ENCODE results near the gene GUCY1A1. TPM values are rescaled to one million over a fixed set of nuclear protein-coding genes. Genes with fewer than 3 reads are reported as not detected.

The GUCY1A1 gene
- total RNA-seq, 1 donor from 2014 or later = 1.0 TPM

- H3K27me3 ChIP-seq (ENCODE audit: insufficient read depth, low read length) = no peaks in the 10 kb centered on the region
- H3K9ac ChIP-seq (ENCODE audit: low read length) = no peak overlapping the region
- Mint-ChIP-seq H3K4me1 (ENCODE audit: low read depth, unreplicated experiment) (no peaks in the 10 kb centered on the region), H3K27ac (ENCODE audit: unreplicated experiment) (no peak overlapping the region), H3K36me3 (ENCODE audit: low read depth, unreplicated experiment) (no peaks in the 10 kb centered on the region), H3K9me3 (ENCODE audit: unreplicated experiment) (no peaks in the 10 kb centered on the region), H3K4me3 (ENCODE audit: unreplicated experiment) (no peak overlapping the region), H3K27me3 (ENCODE audit: low read depth, unreplicated experiment) (no peaks in the 10 kb centered on the region)
- FAIRE-seq = no peak
- H4K20me1 ChIP-seq (ENCODE audit: insufficient read depth, low read length) = no peaks in the 10 kb centered on the region
- no peaks in the 10 kb centered on the region for H3K9me3 ChIP-seq (ENCODE audit: insufficient read depth, low read depth, low read length)
- no peaks in the 10 kb centered on the region for H3K79me2 ChIP-seq (ENCODE audit: insufficient read depth, low read length)
- no peak for TF ChIP-seq CTCF (IDR thresholded peaks at IDR 0.05; ENCODE audit: insufficient read depth, low read depth, low read length)
- no peak for TF ChIP-seq EZH2 (IDR thresholded peaks at IDR 0.05; ENCODE audit: insufficient read depth, low read length)
- no peaks in the 10 kb centered on the region for H3K36me3 ChIP-seq (ENCODE audit: insufficient read depth, low read length)
- H3K4me3 ChIP-seq (ENCODE audit: insufficient read depth, low read depth, low read length) = no peak overlapping the region
- no peak overlapping the region for H3K4me2 ChIP-seq (ENCODE audit: low read length)
- no peaks in the 10 kb centered on the region for H3K4me1 ChIP-seq (ENCODE audit: insufficient read depth, low read length)
- no peak overlapping the region for H2AFZ ChIP-seq (ENCODE audit: low read depth, low read length)
- DNase-seq (ENCODE audit: low read depth) = no peak
- H3K27ac ChIP-seq (ENCODE audit: low read depth, low read length) = no peak overlapping the region
Measured at GRCh38 chr4:155774033-155774432, 107.4 kb downstream of the GUCY1A1 start.

- no peak overlapping the region for H3K4me2 ChIP-seq (ENCODE audit: low read length)
- H3K9me3 ChIP-seq (ENCODE audit: insufficient read depth, low read depth, low read length) = no peaks in the 10 kb centered on the region
- H3K79me2 ChIP-seq (ENCODE audit: insufficient read depth, low read length) = no peaks in the 10 kb centered on the region
- no peaks in the 10 kb centered on the region for H3K36me3 Mint-ChIP-seq (ENCODE audit: low read depth, unreplicated experiment)
- no peaks in the 10 kb centered on the region for H4K20me1 ChIP-seq (ENCODE audit: insufficient read depth, low read length)
- peaks cover 1% of the 10 kb centered on the region for H3K4me1 Mint-ChIP-seq (ENCODE audit: low read depth, unreplicated experiment)
- H2AFZ ChIP-seq (ENCODE audit: low read depth, low read length) = no peak overlapping the region
- no peaks in the 10 kb centered on the region for H3K4me1 ChIP-seq (ENCODE audit: insufficient read depth, low read length)
- no peak overlapping the region for H3K9ac ChIP-seq (ENCODE audit: low read length)
- FAIRE-seq (no peak), DNase-seq (ENCODE audit: low read depth) (peak; percentile 50)
- no peaks in the 10 kb centered on the region for H3K36me3 ChIP-seq (ENCODE audit: insufficient read depth, low read length)
- TF ChIP-seq CTCF (IDR thresholded peaks at IDR 0.05; ENCODE audit: insufficient read depth, low read depth, low read length) = no peak
- no peak for TF ChIP-seq EZH2 (IDR thresholded peaks at IDR 0.05; ENCODE audit: insufficient read depth, low read length)
- H3K27me3 Mint-ChIP-seq (ENCODE audit: low read depth, unreplicated experiment) = no peaks in the 10 kb centered on the region
- H3K27ac Mint-ChIP-seq (ENCODE audit: unreplicated experiment) = no peak overlapping the region
- no peak overlapping the region for H3K27ac ChIP-seq (ENCODE audit: low read depth, low read length)
- no peaks in the 10 kb centered on the region for H3K9me3 Mint-ChIP-seq (ENCODE audit: unreplicated experiment)
- H3K4me3 ChIP-seq (ENCODE audit: insufficient read depth, low read depth, low read length) = no peak overlapping the region
- no peak overlapping the region for H3K4me3 Mint-ChIP-seq (ENCODE audit: unreplicated experiment)
- no peaks in the 10 kb centered on the region for H3K27me3 ChIP-seq (ENCODE audit: insufficient read depth, low read length)
Measured at GRCh38 chr4:155777971-155778735, 111.5 kb downstream of the GUCY1A1 start.

- no peaks in the 10 kb centered on the region for H4K20me1 ChIP-seq (ENCODE audit: insufficient read depth, low read length)
Measured at GRCh38 chr4:155780775-155781174, 114.1 kb downstream of the GUCY1A1 start.

More at GRCh38 chr4:155780775-155781174, 114.1 kb downstream of the GUCY1A1 start:
- no peaks in the 10 kb centered on the region for H3K4me1 ChIP-seq (ENCODE audit: insufficient read depth, low read length)
- FAIRE-seq (no peak), DNase-seq (ENCODE audit: low read depth) (no peak)
- no peaks in the 10 kb centered on the region for H3K79me2 ChIP-seq (ENCODE audit: insufficient read depth, low read length)
- no peaks in the 10 kb centered on the region for H3K9me3 ChIP-seq (ENCODE audit: insufficient read depth, low read depth, low read length)
- H3K27me3 ChIP-seq (ENCODE audit: insufficient read depth, low read length) = no peaks in the 10 kb centered on the region
- H2AFZ ChIP-seq (ENCODE audit: low read depth, low read length) = no peak overlapping the region
- no peaks in the 10 kb centered on the region for H3K36me3 ChIP-seq (ENCODE audit: insufficient read depth, low read length)
- Mint-ChIP-seq H3K27me3 (ENCODE audit: low read depth, unreplicated experiment) (no peaks in the 10 kb centered on the region), H3K27ac (ENCODE audit: unreplicated experiment) (no peak overlapping the region), H3K4me3 (ENCODE audit: unreplicated experiment) (no peak overlapping the region), H3K36me3 (ENCODE audit: low read depth, unreplicated experiment) (no peaks in the 10 kb centered on the region), H3K9me3 (ENCODE audit: unreplicated experiment) (no peaks in the 10 kb centered on the region), H3K4me1 (ENCODE audit: low read depth, unreplicated experiment) (peaks cover 1% of the 10 kb centered on the region)
- TF ChIP-seq CTCF (IDR thresholded peaks at IDR 0.05; ENCODE audit: insufficient read depth, low read depth, low read length) (no peak), EZH2 (IDR thresholded peaks at IDR 0.05; ENCODE audit: insufficient read depth, low read length) (no peak)
- no peak overlapping the region for H3K4me3 ChIP-seq (ENCODE audit: insufficient read depth, low read depth, low read length)
- no peak overlapping the region for H3K27ac ChIP-seq (ENCODE audit: low read depth, low read length)
- no peak overlapping the region for H3K4me2 ChIP-seq (ENCODE audit: low read length)
- H3K9ac ChIP-seq (ENCODE audit: low read length) = no peak overlapping the region
